Hematopoietic multipotent progenitor cell treated with erythropoietin and hydrocortisone succinate and interleukin-3 and kit ligand, for 15 days (in vitro differentiated cells): Measurements from ENCODE around the gene AP1AR.
A peak's percentile ranks its signal among the peaks of the same experiment; 100 is the strongest.
"Not testable (repeated sequence)": the region's sequence is repeated elsewhere in the genome, so short reads cannot be mapped to it uniquely, and the experiment has no call there.

Source experiments
- DNase-seq: peaks from one replicate; pipeline ENCODE4 v3.0.0-alpha.2; 2015; ENCODE audit warnings: low spot score

AP1AR gene, protein sequence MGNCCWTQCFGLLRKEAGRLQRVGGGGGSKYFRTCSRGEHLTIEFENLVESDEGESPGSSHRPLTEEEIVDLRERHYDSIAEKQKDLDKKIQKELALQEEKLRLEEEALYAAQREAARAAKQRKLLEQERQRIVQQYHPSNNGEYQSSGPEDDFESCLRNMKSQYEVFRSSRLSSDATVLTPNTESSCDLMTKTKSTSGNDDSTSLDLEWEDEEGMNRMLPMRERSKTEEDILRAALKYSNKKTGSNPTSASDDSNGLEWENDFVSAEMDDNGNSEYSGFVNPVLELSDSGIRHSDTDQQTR

DNA sequence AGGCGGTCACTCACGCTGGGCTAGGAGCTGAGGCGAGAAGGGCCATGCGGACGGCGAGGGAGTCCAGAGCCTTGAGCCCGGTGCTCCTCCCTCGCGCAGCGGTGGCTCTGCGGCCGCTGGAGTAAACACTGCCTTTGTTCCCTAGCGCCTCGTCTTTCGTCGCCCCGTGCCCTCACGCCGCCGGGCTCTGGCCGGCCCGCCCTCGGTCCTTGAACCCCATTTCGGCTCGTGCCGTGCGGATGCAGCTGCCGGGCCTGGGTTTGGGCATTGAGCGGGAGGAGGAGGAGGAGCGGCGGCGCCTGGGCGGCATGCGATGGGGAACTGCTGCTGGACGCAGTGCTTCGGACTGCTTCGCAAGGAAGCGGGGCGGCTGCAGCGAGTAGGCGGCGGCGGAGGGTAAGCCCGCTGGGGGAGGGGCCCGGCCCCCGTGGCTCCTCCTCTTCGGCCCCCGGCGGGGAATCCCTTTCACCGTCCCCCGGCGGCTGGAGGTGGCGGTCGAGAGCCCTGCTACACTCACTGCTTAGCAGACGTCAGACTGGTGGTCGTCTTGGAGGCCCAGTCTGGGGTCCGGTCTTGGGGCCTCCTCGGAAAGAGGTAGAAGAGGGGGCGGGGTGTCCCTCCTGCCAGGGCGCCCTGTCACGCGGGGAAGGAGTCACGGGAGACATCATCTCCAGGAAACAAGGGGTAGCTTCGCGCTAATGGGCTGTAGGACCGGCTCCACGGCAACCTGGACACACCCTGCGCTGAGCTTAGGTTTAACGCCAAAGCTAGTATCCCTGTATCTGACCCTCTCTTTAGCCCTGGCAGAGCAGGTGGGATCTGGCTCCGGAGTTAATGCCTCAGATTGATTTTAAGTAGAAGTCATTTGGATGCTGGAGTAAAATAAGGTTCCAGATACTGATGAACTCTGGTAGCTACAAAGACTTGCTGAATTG lies at the start of gene AP1AR:
TSS of gene AP1AR (plus strand) at position 9 of the 935 bp plus-strand sequence. CDS start at position 314, 305 bp downstream.
- DNase-seq = peak; percentile 53

DNA sequence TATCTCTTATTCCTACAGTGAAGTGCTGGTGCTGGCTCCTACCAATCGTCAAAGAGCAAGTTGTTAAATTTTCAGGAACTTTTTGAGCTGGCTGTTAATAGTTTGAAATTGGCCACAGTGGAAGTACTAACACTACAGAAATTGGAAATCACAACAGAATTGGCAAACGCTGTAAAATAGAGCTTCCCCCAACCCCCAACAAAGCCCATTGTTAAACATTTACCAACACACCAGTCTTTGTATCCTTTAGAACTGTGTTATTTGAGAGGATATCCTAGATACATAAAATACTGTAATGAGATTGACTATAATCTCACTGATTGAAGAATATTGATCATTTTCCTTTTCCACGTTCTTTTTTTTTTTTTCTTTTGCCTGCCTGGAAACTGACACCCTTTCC lies 49.0 kb upstream of the AP1AR start:
- no peak for DNase-seq

DNA sequence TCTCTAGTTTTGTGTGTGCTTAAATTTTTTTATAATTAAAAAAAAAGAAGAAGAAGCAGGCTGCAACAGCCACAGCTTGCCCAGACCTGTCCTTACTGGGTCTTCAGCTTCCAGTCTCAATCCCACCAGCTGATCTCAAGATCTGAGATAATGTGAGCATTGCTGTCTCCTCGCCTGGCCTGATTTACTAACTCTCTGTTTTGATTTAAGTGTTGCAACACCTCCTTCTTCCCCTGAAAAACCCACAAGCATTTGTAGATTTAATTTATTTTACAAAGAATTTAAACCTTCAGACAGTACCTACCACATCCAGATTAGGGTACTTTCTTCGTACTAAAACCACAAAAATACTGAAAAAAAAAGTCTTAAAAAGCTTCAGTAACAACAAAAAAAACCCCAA lies 48.3 kb upstream of the AP1AR start:
- no peak for DNase-seq

DNA sequence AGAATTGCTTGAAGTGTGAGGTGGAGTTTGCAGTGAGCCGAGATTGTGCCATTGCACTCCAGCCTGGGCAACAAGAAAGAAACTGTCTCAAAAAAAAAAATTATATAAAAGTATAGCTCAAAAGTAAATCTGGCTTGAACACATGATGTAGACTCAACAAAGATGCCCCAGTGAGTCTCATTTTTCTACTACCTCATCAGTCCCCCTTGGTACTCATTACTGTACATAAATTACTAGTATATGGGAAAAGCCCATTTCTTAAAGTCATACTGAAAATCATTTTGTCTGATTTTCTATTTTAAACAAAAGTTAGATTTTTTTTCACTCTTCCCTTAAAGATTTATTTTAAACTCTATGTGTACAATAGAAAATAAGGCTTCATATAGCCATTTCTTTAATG lies 47.1 kb upstream of the AP1AR start:
- no peak for DNase-seq

DNA sequence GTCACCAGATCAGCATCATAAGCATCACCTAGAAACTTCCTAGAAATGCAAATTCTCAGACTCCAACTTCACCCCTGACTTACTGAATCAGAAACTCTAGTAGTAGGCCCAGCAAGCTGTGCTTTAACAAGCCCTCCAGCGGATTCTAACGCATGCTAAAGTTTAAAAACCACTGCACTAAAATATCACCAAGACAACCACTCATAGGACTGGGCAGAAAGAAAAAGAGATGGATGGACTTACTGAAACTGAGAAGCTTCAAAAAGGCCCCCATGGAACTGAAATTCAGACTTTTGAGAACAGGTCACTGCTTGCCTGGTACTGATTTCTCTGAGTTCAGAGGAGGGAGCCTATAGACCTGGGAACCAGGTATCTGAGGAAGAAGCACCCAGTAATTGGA lies 46.3 kb upstream of the AP1AR start:
- no peak for DNase-seq

DNA sequence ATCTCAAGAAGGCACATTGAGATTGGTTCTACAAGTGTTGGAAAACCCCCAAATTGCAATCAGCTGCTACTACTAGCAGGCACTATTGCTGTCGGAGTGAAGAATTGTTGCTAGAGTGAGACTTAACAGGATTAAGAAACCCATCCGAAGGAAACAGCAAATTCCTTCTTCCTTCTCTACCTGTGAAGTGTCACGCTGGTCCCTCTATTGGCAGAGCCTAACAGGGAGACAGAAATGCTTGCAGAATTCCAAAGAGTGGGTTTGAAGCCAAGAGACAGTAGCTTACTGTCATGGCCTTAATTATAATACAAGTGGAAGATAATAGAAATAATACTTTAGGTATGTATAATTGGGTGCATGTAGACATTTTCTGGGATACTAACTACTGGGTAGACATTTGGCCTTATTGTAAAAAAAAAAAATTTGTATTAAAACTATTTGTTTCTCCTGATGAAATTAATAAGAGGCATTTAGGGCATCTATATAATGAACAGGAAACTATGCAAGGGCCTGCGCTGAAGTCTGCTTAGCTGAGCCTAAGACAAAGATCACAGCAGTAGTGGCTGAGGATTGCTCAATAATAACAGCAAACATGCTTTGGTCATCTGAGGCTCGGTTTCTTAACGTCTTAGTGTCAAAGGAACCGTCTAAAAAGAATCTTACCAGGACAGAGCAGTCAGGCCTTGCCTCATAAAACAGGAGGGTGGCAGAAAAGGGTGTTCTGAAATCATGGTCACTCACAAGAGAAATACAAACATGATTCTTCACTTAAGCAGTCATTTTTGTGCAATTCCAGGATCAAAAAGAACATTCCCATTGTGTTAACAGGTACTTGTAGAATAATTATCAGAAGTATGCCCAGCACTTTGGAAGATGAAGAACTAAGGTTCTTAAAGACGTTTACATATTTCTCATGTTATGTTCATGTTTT lies 45.6 kb upstream of the AP1AR start:
- no peak for DNase-seq

DNA sequence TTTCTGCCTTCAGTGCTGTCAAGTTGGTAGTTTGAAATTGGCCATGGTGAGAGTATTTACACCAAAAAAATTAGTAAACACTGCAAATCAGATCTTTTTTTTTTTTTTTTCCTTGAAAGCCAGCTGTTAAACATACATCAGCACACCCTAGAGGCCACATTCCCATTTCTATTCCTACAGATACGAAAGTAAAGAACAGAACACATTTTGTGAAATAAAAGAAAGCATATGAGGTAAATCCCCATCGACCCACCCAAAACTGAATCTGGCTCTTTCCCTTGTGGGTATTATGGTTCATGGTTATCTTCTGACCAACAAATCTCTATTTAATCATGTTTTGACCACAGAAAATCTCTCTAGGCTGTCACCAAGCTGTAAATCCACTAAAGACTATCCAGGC lies 41.8 kb upstream of the AP1AR start:
- no peak for DNase-seq

DNA sequence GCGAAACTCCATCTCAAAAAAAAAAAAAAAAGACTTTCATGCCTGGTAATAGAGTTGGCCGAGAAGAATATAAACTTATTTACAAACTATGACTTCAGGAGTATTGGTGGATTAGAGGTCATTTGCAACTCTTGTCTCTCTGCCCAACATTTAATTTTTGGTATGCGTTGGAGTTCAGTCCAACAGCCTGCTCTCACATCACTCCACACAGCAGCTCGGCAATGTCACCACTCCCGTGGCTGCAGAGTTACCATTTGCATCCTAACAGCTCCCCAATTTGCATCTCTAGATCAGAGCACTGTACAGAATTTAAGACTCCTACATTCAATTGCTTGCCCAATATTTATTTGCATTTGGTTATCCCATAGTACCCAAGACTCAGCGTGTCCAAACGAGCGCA lies 40.9 kb upstream of the AP1AR start:
- DNase-seq = no peak

DNA sequence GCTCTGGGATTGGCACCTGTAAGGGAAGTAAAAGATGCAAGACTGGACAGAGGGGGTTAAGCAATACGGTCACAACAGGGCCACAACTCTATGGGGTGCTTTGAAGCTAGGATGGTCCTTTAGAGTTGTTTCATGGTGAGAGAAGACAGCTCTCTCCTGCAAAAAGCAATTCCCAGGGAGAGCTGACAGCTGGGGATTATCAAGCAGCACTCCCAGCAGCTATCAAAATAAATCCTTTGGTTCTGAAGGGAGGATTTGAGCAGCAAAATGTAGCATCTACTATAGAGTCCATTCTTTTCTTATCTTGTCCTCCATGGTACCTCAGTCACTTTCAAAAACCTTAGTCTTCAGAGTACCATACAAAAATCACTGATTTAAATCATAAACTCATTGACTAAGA lies 35.1 kb upstream of the AP1AR start:
- DNase-seq = no peak

DNA sequence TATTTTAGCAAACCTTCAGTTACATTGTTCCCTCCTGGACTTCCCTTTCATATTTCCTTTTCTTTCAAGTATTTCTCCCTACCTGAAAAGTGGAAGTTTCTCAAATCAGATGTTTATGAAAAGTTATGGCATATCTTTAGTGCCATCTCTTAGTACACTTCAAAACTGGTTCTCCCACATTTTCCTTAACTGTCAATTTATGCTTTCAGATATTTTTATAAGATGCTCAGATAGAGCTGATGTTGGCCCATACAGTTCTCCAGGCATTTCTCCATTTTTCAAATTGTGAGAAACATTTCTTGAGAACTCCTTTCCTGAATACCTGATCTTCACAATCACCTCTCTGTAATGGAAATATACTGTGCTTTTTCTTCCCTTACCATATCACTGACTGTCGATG lies 32.5 kb upstream of the AP1AR start:
- DNase-seq = no peak

DNA sequence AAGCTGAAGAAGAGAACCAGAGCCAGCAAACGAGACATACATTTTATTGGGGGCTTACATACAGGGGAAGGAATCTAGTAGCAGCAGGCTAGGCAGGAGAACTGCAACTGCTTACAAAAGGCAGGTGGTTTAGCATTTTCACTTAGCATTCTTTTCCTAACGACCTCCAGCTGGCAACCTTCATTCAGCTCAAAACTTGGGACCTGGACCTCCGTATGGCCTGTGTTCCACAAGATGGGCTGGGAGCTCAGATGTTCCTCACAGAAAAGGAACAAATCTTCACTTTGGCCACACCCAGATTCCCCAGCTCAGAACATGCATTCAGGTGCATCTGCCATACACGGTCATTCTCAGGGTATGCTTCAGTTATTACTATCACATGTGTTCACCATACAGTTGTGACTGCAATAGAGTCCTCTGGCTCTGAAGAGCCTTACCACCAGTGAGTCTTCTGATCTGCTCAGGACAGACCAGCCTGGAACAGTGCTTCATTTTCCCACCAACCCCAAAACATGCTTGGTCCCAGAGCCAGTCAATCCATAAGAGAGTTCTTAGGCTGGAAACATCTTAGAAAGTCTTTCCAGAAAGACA lies 29.6 kb upstream of the AP1AR start:
- DNase-seq = no peak

DNA sequence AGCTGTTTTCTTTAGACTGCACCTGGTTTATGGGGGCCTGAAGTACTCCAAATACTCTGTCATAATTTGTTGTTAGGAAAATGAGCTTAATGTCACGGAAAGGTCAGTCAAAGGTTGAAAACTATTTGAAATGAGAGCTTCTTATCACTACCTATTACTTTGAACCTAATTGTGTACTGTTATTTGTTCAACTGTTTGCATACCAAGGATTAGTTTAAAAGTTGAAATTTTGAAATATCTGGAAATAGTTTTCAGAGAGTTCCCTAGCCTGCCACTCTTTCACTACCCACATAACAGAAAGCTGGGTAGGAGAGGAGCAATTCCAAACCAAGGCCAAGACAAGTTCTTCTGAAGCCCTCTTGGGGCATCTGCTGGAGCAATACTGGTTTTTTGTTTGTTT lies 28.0 kb upstream of the AP1AR start:
- no peak for DNase-seq

DNA sequence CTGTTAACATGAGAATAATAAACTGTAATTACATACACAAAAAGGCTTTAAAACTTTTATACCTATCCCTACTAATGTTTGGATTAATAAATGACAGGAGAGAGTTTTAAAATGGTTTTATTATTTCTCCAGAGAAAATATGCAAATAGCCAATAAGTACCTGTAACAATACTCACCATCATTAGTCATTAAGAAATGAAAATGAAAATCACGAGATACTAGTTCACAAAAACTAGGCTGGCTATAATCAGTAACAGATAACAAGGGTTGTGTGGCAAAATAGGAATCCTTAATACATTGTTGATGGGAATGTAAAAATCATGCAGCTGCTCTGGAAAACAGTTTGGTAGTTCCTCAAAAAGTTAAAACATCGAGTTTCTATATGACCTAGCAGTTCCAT lies 25.2 kb upstream of the AP1AR start:
- DNase-seq = no peak

DNA sequence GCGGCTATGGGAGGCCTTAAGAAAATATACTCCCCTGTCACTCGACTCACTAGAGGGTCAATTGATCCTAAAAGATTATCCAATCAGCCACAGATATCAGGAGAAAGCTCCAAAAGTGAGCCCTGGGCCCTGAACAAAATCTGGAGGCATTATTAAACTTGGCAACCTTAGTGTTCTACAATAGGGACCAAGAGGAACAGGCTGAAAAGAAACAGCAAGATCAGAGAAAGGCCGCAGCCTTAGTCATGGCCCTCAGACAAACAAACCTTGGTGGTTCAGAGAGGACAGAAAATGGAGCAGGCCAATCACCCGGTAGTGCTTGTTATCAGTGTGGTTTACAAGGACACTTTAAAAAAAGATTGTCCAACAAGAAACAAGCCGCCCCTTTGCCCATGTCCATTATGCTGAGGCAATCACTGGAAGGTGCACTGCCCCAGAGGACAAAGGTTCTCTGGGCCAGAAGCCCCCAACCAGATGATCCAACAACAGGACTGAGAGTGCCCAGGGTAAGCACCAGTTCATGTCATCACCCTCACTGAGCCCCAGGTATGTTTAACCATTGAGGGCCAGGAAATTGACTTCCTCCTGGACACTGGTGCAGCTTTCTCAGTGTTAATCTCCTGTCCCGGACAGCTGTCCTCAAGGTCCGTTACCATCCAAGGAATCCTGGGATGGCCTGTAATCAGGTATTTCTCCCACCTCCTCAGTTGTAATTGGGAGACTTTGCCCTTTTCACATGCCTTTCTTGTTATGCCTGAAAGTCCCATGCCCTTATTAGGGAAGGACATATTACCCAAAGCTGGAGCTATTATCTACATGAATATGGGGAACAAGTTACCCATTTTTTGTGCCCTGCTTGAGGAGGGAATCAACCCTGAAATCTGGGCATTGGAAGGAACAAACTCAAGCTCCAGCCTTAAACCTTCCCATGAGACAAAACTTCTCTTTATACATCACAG lies 23.2 kb upstream of the AP1AR start:
- not testable (repeated sequence) for DNase-seq

DNA sequence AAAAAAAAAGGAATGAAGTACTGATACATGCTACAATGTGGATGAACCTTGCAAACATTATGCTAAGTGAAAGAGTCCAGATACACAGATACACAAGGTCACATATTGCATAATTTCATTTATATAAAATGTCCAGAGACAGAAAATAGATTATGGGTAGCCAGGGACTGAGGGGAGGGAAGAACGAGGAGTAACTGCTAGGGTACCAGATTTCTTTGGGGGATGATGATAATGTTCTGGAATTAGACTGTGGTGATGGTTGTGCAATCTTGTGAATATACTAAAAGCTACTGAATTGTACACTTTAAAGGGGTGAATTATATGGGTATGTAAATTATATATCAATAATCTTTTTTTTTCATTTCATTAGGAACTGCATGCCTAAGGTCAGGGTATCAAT lies 20.8 kb upstream of the AP1AR start:
- DNase-seq = no peak

DNA sequence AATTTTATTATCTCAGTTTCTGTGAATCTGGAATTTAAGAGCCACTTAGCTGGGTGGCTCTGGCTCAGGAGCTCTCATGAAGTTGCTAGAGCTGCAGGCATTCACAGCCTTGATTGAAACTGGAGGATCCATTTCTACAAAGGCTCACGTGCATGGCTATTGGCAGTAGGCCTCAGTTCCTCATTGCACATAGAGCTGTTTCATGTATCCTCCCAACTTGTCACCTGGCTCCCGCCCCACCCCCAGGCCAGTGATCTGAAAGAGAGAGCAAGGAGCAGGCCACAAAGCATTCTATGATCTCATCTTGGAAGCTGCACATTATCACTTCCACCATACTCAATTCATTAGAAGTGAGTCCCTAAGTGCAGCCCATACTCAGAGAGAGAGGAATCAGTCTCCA lies 18.5 kb upstream of the AP1AR start:
- DNase-seq = no peak

DNA sequence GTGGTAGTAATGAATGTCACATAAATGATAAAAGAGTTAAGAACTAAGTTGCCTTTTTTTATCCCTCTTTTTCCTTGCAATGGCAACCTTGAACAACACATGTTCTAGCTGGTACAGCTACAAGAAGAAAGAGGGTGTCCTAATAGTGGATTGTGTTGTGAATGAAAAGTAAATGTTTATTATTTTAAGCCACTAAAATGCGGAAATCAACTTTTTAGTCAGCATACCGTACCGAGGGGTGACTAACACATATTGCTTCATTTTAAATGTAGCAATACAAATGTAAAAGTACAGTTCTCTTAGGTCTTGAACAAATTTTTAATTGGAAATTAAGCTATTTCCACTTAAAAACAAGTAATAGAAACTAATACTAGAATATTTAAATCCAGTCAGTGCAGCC lies 17.7 kb upstream of the AP1AR start:
- no peak for DNase-seq

DNA sequence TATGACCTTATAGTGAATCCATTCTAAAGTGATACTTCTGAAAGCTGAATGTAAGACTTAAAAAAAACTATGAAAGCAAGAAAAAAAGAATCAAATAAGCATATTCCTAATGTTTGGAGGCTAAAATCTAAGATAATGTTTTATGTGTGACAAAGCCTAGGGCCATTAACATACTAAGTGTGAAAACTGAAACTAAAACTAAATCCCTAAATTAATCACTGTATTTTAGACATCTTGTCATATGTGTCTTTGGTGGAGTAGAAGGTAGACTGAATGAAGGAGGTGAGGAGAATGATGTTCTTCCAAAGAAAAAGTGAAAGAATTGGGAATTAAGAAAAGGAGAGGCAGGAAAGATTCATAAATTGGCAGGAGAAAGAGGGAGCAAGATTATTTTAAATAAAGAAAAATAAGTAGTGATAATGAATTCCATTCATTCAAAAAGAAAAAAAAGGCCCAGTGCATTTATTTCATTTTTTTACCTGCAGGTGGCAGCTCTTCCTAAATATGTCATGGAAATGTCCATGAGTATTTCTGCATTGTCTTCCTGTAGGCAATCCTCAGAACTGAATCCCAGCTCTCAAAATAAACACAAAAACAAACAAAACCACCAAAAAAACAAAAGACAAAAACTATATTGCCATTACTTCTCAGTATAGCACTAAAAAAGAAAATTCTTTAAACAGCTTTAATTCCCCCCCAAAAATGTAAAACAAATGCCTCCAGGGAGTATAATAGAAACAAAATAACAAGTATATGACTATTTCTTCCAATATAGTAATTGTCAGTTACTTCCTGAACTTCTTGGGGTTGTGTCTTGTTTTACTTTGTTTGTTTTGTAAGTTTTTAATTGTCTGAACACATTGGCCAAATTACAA lies 17.0 kb upstream of the AP1AR start:
- peak; percentile 17 for DNase-seq

DNA sequence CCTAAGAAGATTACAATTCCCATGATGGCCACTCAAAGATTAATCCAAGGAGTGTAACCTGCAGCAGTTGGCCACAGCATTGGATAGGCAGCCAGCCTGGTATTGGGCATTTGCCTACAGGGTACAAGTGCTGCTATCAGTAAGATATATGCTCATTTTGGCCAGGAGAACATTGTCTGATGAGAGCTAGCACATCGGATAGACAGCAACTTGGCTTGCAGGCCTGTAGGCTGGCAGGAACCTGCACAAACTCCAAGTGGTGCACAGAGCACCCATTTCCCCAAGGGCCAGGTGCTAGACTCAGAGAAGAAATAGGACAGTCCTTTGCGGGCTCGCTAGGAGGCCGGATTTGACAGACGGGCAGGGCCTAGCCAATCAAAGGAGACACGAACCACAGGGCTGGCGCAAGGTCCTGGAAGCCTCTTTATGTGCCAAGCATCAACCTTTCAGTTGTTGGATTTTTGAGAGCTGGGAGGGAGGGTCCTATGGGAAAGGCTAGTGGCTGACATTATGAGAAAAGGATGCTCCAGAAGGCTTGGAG lies 11.7 kb upstream of the AP1AR start:
- no peak for DNase-seq
